RWPE2 (cell line): ENCODE results near the gene IL22RA1.

Experiments used
- ATAC-seq: fragments of 200-7000 bp; cut with Tn5 transposase; 3 replicates; pipeline ENCODE4 v1.9.1; 2021; ENCODE audit warnings: low read depth
- DNase-seq: peaks from one replicate; pipeline ENCODE4 v3.0.0-alpha.2; 2020; ENCODE audit warnings: low spot score
- H3K27ac ChIP-seq: fragments of 450-650 bp; 2 replicates; pipeline ENCODE4 v1.5.1; 2017; ENCODE audit warnings: mild to moderate bottlenecking; ENCODE audit not compliant: poor library complexity, severe bottlenecking
- H3K27me3 ChIP-seq: fragments of 250-450 bp; sonication (Bioruptor Pico); 2 replicates; pipeline ENCODE4 v1.5.1; 2021; ENCODE audit warnings: mild to moderate bottlenecking, moderate library complexity; ENCODE audit not compliant: insufficient read depth, poor library complexity, severe bottlenecking
- H3K36me3 ChIP-seq: fragments of 250-450 bp; sonication (Bioruptor Pico); 2 replicates; pipeline ENCODE4 v1.5.1; 2020; ENCODE audit warnings: low read depth, mild to moderate bottlenecking, moderate library complexity
- H3K4me1 ChIP-seq: fragments of 250-450 bp; sonication (Bioruptor Pico); 2 replicates; pipeline ENCODE4 v1.5.1; 2021; ENCODE audit warnings: mild to moderate bottlenecking, moderate library complexity; ENCODE audit not compliant: insufficient read depth, poor library complexity, severe bottlenecking
- H3K4me3 ChIP-seq: fragments of 250-450 bp; sonication (Bioruptor Pico); 2 replicates; pipeline ENCODE4 v1.5.1; 2021; ENCODE audit warnings: mild to moderate bottlenecking, moderate library complexity; ENCODE audit not compliant: severe bottlenecking
- H3K9me3 ChIP-seq: fragments of 250-450 bp; sonication (Bioruptor Pico); 2 replicates; pipeline ENCODE4 v1.5.1; 2021; ENCODE audit warnings: mild to moderate bottlenecking, moderate library complexity; ENCODE audit not compliant: severe bottlenecking
- TF ChIP-seq, protein P1 (sequence below): fragments of 450-650 bp; IDR thresholded peaks from one replicate; pipeline ENCODE4 v1.5.1; 2017; ENCODE audit warnings: mild to moderate bottlenecking, moderate library complexity; ENCODE audit not compliant: poor library complexity, severe bottlenecking

IL22RA1 gene, protein sequence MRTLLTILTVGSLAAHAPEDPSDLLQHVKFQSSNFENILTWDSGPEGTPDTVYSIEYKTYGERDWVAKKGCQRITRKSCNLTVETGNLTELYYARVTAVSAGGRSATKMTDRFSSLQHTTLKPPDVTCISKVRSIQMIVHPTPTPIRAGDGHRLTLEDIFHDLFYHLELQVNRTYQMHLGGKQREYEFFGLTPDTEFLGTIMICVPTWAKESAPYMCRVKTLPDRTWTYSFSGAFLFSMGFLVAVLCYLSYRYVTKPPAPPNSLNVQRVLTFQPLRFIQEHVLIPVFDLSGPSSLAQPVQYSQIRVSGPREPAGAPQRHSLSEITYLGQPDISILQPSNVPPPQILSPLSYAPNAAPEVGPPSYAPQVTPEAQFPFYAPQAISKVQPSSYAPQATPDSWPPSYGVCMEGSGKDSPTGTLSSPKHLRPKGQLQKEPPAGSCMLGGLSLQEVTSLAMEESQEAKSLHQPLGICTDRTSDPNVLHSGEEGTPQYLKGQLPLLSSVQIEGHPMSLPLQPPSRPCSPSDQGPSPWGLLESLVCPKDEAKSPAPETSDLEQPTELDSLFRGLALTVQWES

DNA sequence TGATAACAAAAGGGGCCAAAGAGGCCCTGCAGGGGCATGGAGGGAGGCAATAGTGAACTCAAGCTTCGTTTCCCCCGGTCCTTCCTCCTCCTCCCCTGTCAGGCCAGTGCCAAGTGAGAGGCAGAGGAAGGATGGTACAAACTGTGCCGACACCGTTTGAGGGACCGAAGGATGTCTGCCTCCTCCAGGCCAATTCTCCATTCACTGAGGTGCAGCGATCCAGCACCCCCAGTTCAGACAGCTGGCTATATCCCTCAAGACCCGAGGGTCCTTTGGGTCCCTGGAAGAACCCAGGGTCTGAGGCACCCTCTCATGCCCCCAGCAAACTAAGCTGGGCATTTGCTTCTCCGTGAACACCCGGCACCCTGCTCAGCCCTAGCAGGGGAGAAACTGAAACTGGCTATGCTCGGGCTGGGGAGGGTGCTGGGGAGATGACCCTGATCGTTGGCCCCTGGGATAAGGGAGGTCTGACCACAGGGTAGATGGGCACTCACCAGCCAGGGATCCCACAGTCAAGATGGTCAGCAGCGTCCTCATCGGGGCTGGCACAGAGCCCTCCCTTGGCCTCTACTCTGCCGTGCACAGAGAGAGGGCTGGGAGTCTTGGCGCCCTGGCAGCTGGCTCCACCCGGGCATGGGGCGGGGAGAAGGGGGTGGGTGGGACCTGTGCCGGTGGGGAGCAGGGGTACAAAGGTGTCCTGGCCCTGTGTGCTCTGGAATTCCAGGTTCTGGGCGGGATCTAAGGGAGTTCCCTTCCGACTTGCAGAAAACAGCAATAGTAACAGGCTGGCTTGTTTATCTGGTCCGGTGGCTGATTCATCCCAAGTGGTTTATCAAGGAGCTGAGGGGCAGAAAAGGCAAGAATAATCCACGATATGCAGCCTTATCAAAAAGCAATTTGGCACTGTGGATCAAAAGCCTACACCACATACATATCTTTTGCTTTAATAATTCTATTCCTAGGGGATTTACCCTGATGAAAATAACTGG is at the start of gene IL22RA1:
Gene IL22RA1, minus strand, starts transcription at position 595 of the 989 bp plus-strand sequence. Its CDS starts 58 bp downstream, at position 537.
- H3K27me3 ChIP-seq, result no peaks in the 10 kb centered on the region
- TF ChIP-seq, protein P1, sequence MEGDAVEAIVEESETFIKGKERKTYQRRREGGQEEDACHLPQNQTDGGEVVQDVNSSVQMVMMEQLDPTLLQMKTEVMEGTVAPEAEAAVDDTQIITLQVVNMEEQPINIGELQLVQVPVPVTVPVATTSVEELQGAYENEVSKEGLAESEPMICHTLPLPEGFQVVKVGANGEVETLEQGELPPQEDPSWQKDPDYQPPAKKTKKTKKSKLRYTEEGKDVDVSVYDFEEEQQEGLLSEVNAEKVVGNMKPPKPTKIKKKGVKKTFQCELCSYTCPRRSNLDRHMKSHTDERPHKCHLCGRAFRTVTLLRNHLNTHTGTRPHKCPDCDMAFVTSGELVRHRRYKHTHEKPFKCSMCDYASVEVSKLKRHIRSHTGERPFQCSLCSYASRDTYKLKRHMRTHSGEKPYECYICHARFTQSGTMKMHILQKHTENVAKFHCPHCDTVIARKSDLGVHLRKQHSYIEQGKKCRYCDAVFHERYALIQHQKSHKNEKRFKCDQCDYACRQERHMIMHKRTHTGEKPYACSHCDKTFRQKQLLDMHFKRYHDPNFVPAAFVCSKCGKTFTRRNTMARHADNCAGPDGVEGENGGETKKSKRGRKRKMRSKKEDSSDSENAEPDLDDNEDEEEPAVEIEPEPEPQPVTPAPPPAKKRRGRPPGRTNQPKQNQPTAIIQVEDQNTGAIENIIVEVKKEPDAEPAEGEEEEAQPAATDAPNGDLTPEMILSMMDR, result peak; percentile 13
- H3K4me1 ChIP-seq, result peaks cover 4% of the 10 kb centered on the region
- ATAC-seq (peak; percentile 89), DNase-seq (peak; percentile 79)
- no peaks in the 10 kb centered on the region for H3K9me3 ChIP-seq
- peak within 1 kb of the TSS; percentile 36 for H3K27ac ChIP-seq
- H3K4me3 ChIP-seq, result peak within 1 kb of the TSS; percentile 50
- no peaks in the 10 kb centered on the region for H3K36me3 ChIP-seq

DNA sequence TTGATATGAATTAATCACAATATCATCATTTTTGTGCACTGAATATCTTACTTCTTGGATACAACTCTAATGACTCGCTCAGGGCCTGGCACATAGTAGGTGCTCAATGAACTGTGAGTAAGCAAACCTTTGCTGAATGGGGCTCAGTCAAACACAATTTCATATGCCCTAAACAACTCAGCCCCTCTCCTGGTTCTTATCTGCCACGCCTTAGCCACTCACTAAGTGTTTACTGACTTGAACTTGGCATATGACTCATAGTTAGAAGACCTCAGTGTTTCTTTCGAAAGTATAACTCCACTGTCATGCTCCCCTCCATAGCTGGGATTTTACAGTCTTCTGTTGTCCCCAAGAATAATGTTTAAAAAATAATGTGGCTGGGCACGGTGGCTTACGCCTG is 48.9 kb upstream of the IL22RA1 start:
- H3K4me1 ChIP-seq, result peaks cover 40% of the 10 kb centered on the region

DNA sequence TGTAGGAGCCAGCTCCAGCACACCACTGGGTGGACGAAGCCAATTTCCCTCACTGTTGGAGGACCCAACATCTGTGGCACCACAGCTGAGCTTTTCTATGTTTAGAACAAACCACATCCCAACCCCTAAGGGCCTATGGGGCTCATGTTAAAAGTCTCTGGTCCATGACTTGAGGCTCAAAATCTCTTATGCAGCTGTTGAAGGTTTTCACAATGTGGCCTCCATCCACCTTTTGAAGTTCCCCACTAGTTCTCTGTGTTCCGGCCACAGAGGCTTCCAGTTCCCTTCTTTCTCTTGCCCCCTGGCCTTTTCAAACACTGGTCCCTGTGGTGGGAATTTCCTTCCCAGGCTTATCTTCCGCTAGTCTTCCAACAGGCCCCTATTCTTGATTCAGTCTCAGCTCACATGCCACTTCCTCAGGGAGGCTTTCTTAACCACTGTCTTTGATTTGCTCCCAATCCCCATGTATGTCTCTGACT is 48.1 kb upstream of the IL22RA1 start:
- Histone ChIP-seq H3K27me3 (no peaks in the 10 kb centered on the region), H3K36me3 (no peaks in the 10 kb centered on the region), H3K9me3 (no peaks in the 10 kb centered on the region), H3K4me3 (no peak overlapping the region), H3K4me1 (peaks cover 43% of the 10 kb centered on the region), H3K27ac (peak overlapping the region; percentile 42)
- TF ChIP-seq, protein P1, result no peak
- ATAC-seq, result no peak
- DNase-seq, result no peak

More for the DNA sequence above, 48.9 kb upstream of the IL22RA1 start:
- H3K4me3 ChIP-seq, result no peak overlapping the region
- DNase-seq (no peak), ATAC-seq (peak; percentile 73)
- no peaks in the 10 kb centered on the region for H3K36me3 ChIP-seq
- peak overlapping the region; percentile 42 for H3K27ac ChIP-seq
- H3K27me3 ChIP-seq, result no peaks in the 10 kb centered on the region
- H3K9me3 ChIP-seq, result no peaks in the 10 kb centered on the region
- TF ChIP-seq, protein P1, result no peak

DNA sequence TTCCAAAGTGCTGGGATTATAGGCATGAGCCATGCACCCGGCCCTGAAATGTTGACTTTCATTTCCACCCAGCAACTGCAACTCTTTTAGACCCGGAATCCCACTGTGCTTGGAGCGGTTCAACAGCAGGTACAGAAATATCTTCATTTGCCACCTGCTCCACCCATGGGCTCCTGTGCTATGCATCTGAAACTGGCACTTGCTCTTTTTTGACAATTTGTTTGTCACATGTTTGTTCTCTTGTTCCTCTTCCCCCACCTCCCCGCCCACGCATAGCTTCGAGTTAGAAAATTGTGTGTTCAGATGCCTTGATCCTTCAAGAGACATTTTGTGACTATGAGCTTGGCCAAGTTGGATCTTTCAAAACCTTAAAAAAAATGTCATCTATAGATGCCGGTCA is 46.6 kb upstream of the IL22RA1 start:
- no peak overlapping the region for H3K4me3 ChIP-seq
- DNase-seq, result no peak
- H3K4me1 ChIP-seq, result peaks cover 29% of the 10 kb centered on the region
- H3K36me3 ChIP-seq, result no peaks in the 10 kb centered on the region
- TF ChIP-seq, protein P1, result no peak
- peak overlapping the region; percentile 42 for H3K27ac ChIP-seq
- no peak for ATAC-seq
- H3K27me3 ChIP-seq, result no peaks in the 10 kb centered on the region
- no peaks in the 10 kb centered on the region for H3K9me3 ChIP-seq
